T-helper 17 cell (primary cell): ENCODE measurements around the gene CITED1. TPM values are rescaled to one million over a fixed set of nuclear protein-coding genes. Genes with fewer than 3 reads are reported as not detected.

ENCODE experiments used
- total RNA-seq, 4 donors: library from RNA in 2 of 4; stranded (reverse) in 2 of 4; gene quantifications; one replicate each; pipeline ENCODE4 v1.2.3 and lab custom pipeline; 2022 to 2026

Gene CITED1
- total RNA-seq, 2 donors from 2014 or later: 1.5 TPM; not detected in 1

Other genes with a start within 250 kb of the CITED1 start
- 1 to 10 TPM; 2.6 to 2.7 TPM for gene RTL5, start 174.0 kb downstream of the CITED1 start, total RNA-seq
- gene PIN4, start 124.2 kb downstream of the CITED1 start, total RNA-seq: 1 to 10 TPM; 2.6 to 3.0 TPM
- gene ERCC6L, start 66.9 kb downstream of the CITED1 start, total RNA-seq: under 1 TPM in 1 of 2 donors, not detected in 1; 0.10 TPM
- gene RPS4X, start 28.7 kb downstream of the CITED1 start, total RNA-seq: 1,000 to 10,000 TPM; 1,445 to 1,548 TPM